WERI-Rb-1 (cell line): ENCODE data around the gene SLC22A23.

ENCODE experiments used
- DNase-seq: peaks from one replicate; pipeline ENCODE4 v3.0.0-alpha.2; 2020
- H3K27ac ChIP-seq: fragments of 250-450 bp; sonication (Bioruptor Pico); 2 replicates; pipeline ENCODE4 v1.5.1; 2020; ENCODE audit warnings: mild to moderate bottlenecking, moderate library complexity
- H3K27me3 ChIP-seq: fragments of 250-450 bp; sonication (Bioruptor Pico); 2 replicates; pipeline ENCODE4 v1.5.1; 2021; ENCODE audit warnings: mild to moderate bottlenecking, low read depth, moderate library complexity; ENCODE audit not compliant: insufficient read depth, severe bottlenecking
- H3K36me3 ChIP-seq: fragments of 250-450 bp; sonication (Bioruptor Pico); 2 replicates; pipeline ENCODE4 v1.5.1; 2020; ENCODE audit warnings: mild to moderate bottlenecking, moderate library complexity
- H3K4me3 ChIP-seq: 2 replicates; pipeline ENCODE4 v1.5.1; 2011; ENCODE audit warnings: low read depth, mild to moderate bottlenecking, control low read depth, low read length
- H3K9me3 ChIP-seq: fragments of 250-450 bp; sonication (Bioruptor Pico); 2 replicates; pipeline ENCODE4 v1.5.1; 2021; ENCODE audit warnings: mild to moderate bottlenecking, moderate library complexity; ENCODE audit not compliant: severe bottlenecking
- CTCF ChIP-seq: IDR thresholded peaks from 2 replicates; pipeline ENCODE4 v1.5.1; 2011; ENCODE audit warnings: low read depth, mild to moderate bottlenecking, control low read depth, inconsistent platforms, low read length

SLC22A23 gene

GRCh38 chr6:3291987-3292386 lies 164.9 kb downstream of the SLC22A23 start:
- no peaks in the 10 kb centered on the region for H3K27me3 ChIP-seq
- H3K4me3 ChIP-seq, result no peak overlapping the region
- H3K9me3 ChIP-seq, result no peaks in the 10 kb centered on the region
- peaks cover 35% of the 10 kb centered on the region for H3K36me3 ChIP-seq
- no peak for TF ChIP-seq CTCF
- DNase-seq, result no peak
- H3K27ac ChIP-seq, result no peak overlapping the region; the same call in 1 of the 2 replicates

- Histone ChIP-seq H3K27ac (no peak overlapping the region), H3K4me3 (no peak overlapping the region), H3K9me3 (no peaks in the 10 kb centered on the region), H3K36me3 (peaks cover 41% of the 10 kb centered on the region), H3K27me3 (no peaks in the 10 kb centered on the region)
- no peak for DNase-seq
- no peak for TF ChIP-seq CTCF
These were observed 165.5 kb downstream of the SLC22A23 start for GRCh38 chr6:3291346-3291745.

GRCh38 chr6:3290931-3291211 lies 166.0 kb downstream of the SLC22A23 start:
- no peak for TF ChIP-seq CTCF
- H3K4me3 ChIP-seq, result no peak overlapping the region
- DNase-seq, result no peak
- no peak overlapping the region for H3K27ac ChIP-seq
- no peaks in the 10 kb centered on the region for H3K9me3 ChIP-seq
- H3K36me3 ChIP-seq, result peaks cover 43% of the 10 kb centered on the region
- no peaks in the 10 kb centered on the region for H3K27me3 ChIP-seq

GRCh38 chr6:3290149-3290930 lies 166.5 kb downstream of the SLC22A23 start:
- H3K27me3 ChIP-seq, result no peaks in the 10 kb centered on the region
- H3K4me3 ChIP-seq, result no peak overlapping the region
- H3K27ac ChIP-seq, result no peak overlapping the region
- DNase-seq, result no peak
- H3K9me3 ChIP-seq, result no peaks in the 10 kb centered on the region
- peaks cover 43% of the 10 kb centered on the region for H3K36me3 ChIP-seq
- TF ChIP-seq CTCF, result no peak

- no peak for DNase-seq
These were observed 167.2 kb downstream of the SLC22A23 start for GRCh38 chr6:3289664-3290055.

More at GRCh38 chr6:3289664-3290055, 167.2 kb downstream of the SLC22A23 start:
- no peak for TF ChIP-seq CTCF
- H3K27me3 ChIP-seq, result no peaks in the 10 kb centered on the region
- peaks cover 48% of the 10 kb centered on the region for H3K36me3 ChIP-seq
- no peak overlapping the region for H3K4me3 ChIP-seq
- no peaks in the 10 kb centered on the region for H3K9me3 ChIP-seq
- H3K27ac ChIP-seq, result no peak overlapping the region
